Nephron progenitor cell (in vitro differentiated cells): ENCODE measurements around the gene ITPK1.
"Not testable (repeated sequence)": the region's sequence is repeated elsewhere in the genome, so short reads cannot be mapped to it uniquely, and the experiment has no call there.

Source experiments
- DNase-seq: peaks from one replicate; pipeline ENCODE4 v3.0.0; 2021
- H3K27ac Mint-ChIP-seq: 2 replicates; pipeline ENCODE4 v1.8.0; 2021; ENCODE audit warnings: mild to moderate bottlenecking, moderate library complexity, mixed read lengths
- H3K27me3 Mint-ChIP-seq: 2 replicates; pipeline ENCODE4 v1.8.0; 2021; ENCODE audit warnings: mild to moderate bottlenecking, low read depth, mixed read lengths; ENCODE audit not compliant: poor library complexity
- H3K36me3 Mint-ChIP-seq: 2 replicates; pipeline ENCODE4 v1.8.0; 2021; ENCODE audit warnings: low read depth, mixed read lengths
- H3K4me1 Mint-ChIP-seq: 2 replicates; pipeline ENCODE4 v1.8.0; 2021; ENCODE audit warnings: mixed read lengths
- H3K4me3 Mint-ChIP-seq: 2 replicates; pipeline ENCODE4 v1.8.0; 2021; ENCODE audit warnings: mild to moderate bottlenecking, moderate library complexity, mixed read lengths
- H3K9me3 Mint-ChIP-seq: 2 replicates; pipeline ENCODE4 v1.8.0; 2021; ENCODE audit warnings: mild to moderate bottlenecking, moderate library complexity, mixed read lengths
- CTCF ChIP-seq: fragments of 200-600 bp; sonication (generic); IDR thresholded peaks from 2 replicates; pipeline ENCODE4 v1.5.0; 2021; ENCODE audit warnings: antibody characterized with exemption

Gene ITPK1

GRCh38 chr14:93114068-93114710 lies 1.5 kb downstream of the ITPK1 start:
- DNase-seq, result no peak
- Mint-ChIP-seq H3K9me3 (no peaks in the 10 kb centered on the region), H3K27me3 (peaks cover 25% of the 10 kb centered on the region), H3K4me3 (peak overlapping the region; percentile 89), H3K4me1 (peaks cover 36% of the 10 kb centered on the region), H3K27ac (no peak overlapping the region), H3K36me3 (no peaks in the 10 kb centered on the region)
- TF ChIP-seq CTCF, result no peak

GRCh38 chr14:93113678-93114067 lies 2.1 kb downstream of the ITPK1 start:
- H3K9me3 Mint-ChIP-seq, result no peaks in the 10 kb centered on the region
- no peaks in the 10 kb centered on the region for H3K36me3 Mint-ChIP-seq
- DNase-seq, result no peak
- peaks cover 25% of the 10 kb centered on the region for H3K27me3 Mint-ChIP-seq
- TF ChIP-seq CTCF, result no peak
- H3K27ac Mint-ChIP-seq, result no peak overlapping the region
- peak overlapping the region; percentile 89 for H3K4me3 Mint-ChIP-seq
- H3K4me1 Mint-ChIP-seq, result peaks cover 36% of the 10 kb centered on the region

- peak; percentile 84 for TF ChIP-seq CTCF
- Mint-ChIP-seq H3K36me3 (no peaks in the 10 kb centered on the region), H3K9me3 (no peaks in the 10 kb centered on the region), H3K4me1 (peaks cover 36% of the 10 kb centered on the region), H3K27ac (peak overlapping the region; percentile 78), H3K27me3 (peaks cover 24% of the 10 kb centered on the region), H3K4me3 (peak overlapping the region; percentile 89)
- DNase-seq, result peak; percentile 84
Observed at GRCh38 chr14:93112891-93113677, 2.6 kb downstream of the ITPK1 start.

GRCh38 chr14:93111541-93111940 lies 4.2 kb downstream of the ITPK1 start:
- DNase-seq, H3K9me3 Mint-ChIP-seq, H3K36me3 Mint-ChIP-seq, H3K27ac Mint-ChIP-seq, H3K4me3 Mint-ChIP-seq: not testable (repeated sequence)
- Mint-ChIP-seq H3K4me1 (peaks cover 34% of the 10 kb centered on the region), H3K27me3 (peaks cover 19% of the 10 kb centered on the region)

GRCh38 chr14:93110856-93111419 lies 4.8 kb downstream of the ITPK1 start:
- H3K9me3 Mint-ChIP-seq, result no peaks in the 10 kb centered on the region
- H3K4me1 Mint-ChIP-seq, result peaks cover 31% of the 10 kb centered on the region
- peaks cover 19% of the 10 kb centered on the region for H3K27me3 Mint-ChIP-seq
- H3K36me3 Mint-ChIP-seq, result no peaks in the 10 kb centered on the region
- H3K4me3 Mint-ChIP-seq, result no peak overlapping the region
- no peak overlapping the region for H3K27ac Mint-ChIP-seq
- no peak for TF ChIP-seq CTCF
- DNase-seq, result no peak

- Mint-ChIP-seq H3K4me1 (peaks cover 31% of the 10 kb centered on the region), H3K4me3 (no peak overlapping the region)
Observed at GRCh38 chr14:93109572-93110481, 5.9 kb downstream of the ITPK1 start.

More at GRCh38 chr14:93109572-93110481, 5.9 kb downstream of the ITPK1 start:
- Mint-ChIP-seq H3K36me3 (no peaks in the 10 kb centered on the region), H3K9me3 (no peaks in the 10 kb centered on the region), H3K27ac (no peak overlapping the region), H3K27me3 (peaks cover 17% of the 10 kb centered on the region)
- TF ChIP-seq CTCF, result no peak
- no peak for DNase-seq
